Measurements from ENCODE around the gene POLR1G. TPM values are rescaled to one million over a fixed set of nuclear protein-coding genes. Genes with fewer than 3 reads are reported as not detected.

Gene POLR1G
- polyA plus RNA-seq, 3 donors: 0.81 to 1.5 (median 1.1) TPM

DNA sequence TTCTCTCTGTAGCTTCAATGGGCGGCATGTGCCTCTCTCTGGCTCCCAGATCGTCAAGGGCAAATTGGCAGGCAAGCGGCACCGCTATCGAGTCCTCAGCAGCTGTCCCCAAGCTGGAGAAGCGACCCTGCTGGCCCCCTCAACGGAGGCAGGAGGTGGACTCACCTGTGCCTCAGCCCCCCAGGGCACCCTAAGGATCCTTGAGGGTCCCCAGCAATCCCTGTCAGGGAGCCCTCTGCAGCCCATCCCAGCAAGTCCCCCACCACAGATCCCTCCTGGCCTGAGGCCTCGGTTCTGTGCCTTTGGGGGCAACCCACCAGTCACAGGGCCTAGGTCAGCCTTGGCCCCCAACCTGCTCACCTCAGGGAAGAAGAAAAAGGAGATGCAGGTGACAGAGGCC, 1.7 kb downstream of the POLR1G start:
- DNase-seq: no peak
- TF ChIP-seq, protein P1, sequence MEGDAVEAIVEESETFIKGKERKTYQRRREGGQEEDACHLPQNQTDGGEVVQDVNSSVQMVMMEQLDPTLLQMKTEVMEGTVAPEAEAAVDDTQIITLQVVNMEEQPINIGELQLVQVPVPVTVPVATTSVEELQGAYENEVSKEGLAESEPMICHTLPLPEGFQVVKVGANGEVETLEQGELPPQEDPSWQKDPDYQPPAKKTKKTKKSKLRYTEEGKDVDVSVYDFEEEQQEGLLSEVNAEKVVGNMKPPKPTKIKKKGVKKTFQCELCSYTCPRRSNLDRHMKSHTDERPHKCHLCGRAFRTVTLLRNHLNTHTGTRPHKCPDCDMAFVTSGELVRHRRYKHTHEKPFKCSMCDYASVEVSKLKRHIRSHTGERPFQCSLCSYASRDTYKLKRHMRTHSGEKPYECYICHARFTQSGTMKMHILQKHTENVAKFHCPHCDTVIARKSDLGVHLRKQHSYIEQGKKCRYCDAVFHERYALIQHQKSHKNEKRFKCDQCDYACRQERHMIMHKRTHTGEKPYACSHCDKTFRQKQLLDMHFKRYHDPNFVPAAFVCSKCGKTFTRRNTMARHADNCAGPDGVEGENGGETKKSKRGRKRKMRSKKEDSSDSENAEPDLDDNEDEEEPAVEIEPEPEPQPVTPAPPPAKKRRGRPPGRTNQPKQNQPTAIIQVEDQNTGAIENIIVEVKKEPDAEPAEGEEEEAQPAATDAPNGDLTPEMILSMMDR (IDR thresholded peaks at IDR 0.05): no peak
- Histone ChIP-seq H3K27me3 (ENCODE audit: control insufficient read depth in 2 of 2, insufficient read depth in 2 of 2, low read length in 2 of 2) (peaks cover 18 to 21% of the 10 kb centered on the region in 2 donors), H3K9me3 (replicated peaks in 1 of 2; ENCODE audit: control insufficient read depth in 1 of 2, insufficient read depth in 1 of 2, low read length in 2 of 2) (peaks cover 4 to 14% of the 10 kb centered on the region in 2 donors), H3K4me2 (replicated peaks; ENCODE audit: extremely low read depth, low read length, poor library complexity, severe bottlenecking) (no peak overlapping the region), H3K36me3 (replicated peaks in 1 of 2; ENCODE audit: control insufficient read depth in 1 of 2, insufficient read depth in 2 of 2, low read length in 2 of 2) (peaks cover 3 to 7% of the 10 kb centered on the region in 2 donors), H3K9ac (ENCODE audit: insufficient read depth, low read length, poor library complexity, severe bottlenecking) (no peak overlapping the region), H3K4me3 (replicated peaks in 1 of 3; ENCODE audit: low read depth in 2 of 3, low read length in 3 of 3) (no peak overlapping the region), H3K79me2 (ENCODE audit: insufficient read depth, low read length) (no peaks in the 10 kb centered on the region), H2AFZ (ENCODE audit: insufficient read depth, low read depth, low read length, poor library complexity, severe bottlenecking) (no peak overlapping the region), H3K27ac (ENCODE audit: low read depth in 1 of 2, low read length in 2 of 2) (no peak overlapping the region), H4K20me1 (ENCODE audit: insufficient read depth, low read length) (peaks cover 9% of the 10 kb centered on the region), H3K4me1 (ENCODE audit: control insufficient read depth in 1 of 2, insufficient read depth in 2 of 2, low read length in 2 of 2) (peaks cover 55 to 63% of the 10 kb centered on the region in 2 donors)
- peak overlapping the region in 5 of 7 donors; percentile 0 to 82 (median 15) for H3K27ac Mint-ChIP-seq
- peaks cover 22 to 23% (median 23%) of the 10 kb centered on the region in 3 donors for H3K27me3 Mint-ChIP-seq (ENCODE audit: low read depth in 3 of 3)
- intact Hi-C loops (cut with micrococcal nuclease): loop anchor here in 1 of 2 donors (5.0 to 10.0 kb wide), 2 partner anchors 36 to 227 kb away; partner anchors contain the start of genes EML2 and ERCC2
- peaks cover 44% of the 10 kb centered on the region for H3K4me1 Mint-ChIP-seq
- peaks cover 12 to 18% of the 10 kb centered on the region in 2 donors for H3K36me3 Mint-ChIP-seq
- 96% methylated on average over 8 of the region's 8 CpGs for WGBS (ENCODE audit: insufficient coverage)
- peaks cover 0 to 13% (median 6%) of the 10 kb centered on the region in 7 donors for H3K9me3 Mint-ChIP-seq
- H3K4me3 Mint-ChIP-seq: no peak overlapping the region

GRCh38 chr19:45408830-45409556, 2.5 kb downstream of the POLR1G start:
- Mint-ChIP-seq H3K36me3 (peaks cover 17 to 27% of the 10 kb centered on the region in 2 donors), H3K4me1 (peaks cover 44% of the 10 kb centered on the region), H3K9me3 (peaks cover 0 to 7% (median 6%) of the 10 kb centered on the region in 7 donors), H3K27ac (peak overlapping the region in 6 of 7 donors; percentile 3 to 82 (median 72)), H3K4me3 (peak overlapping the region in 1 of 2 donors; percentile 57), H3K27me3 (ENCODE audit: low read depth in 3 of 3) (peaks cover 14 to 15% (median 14%) of the 10 kb centered on the region in 3 donors)
- intact Hi-C loops (cut with micrococcal nuclease): loop anchor here in 1 of 2 donors (5.0 to 10.0 kb wide), 2 partner anchors 37 to 226 kb away; partner anchors contain the start of genes EML2 and ERCC2
- Histone ChIP-seq H3K27me3 (ENCODE audit: control insufficient read depth in 2 of 2, insufficient read depth in 2 of 2, low read length in 2 of 2) (peaks cover 9 to 12% of the 10 kb centered on the region in 2 donors), H3K9me3 (replicated peaks in 1 of 2; ENCODE audit: control insufficient read depth in 1 of 2, insufficient read depth in 1 of 2, low read length in 2 of 2) (peaks cover 4 to 5% of the 10 kb centered on the region in 2 donors), H3K79me2 (ENCODE audit: insufficient read depth, low read length) (no peaks in the 10 kb centered on the region), H4K20me1 (ENCODE audit: insufficient read depth, low read length) (peaks cover 9% of the 10 kb centered on the region), H3K27ac (ENCODE audit: low read depth in 1 of 2, low read length in 2 of 2) (peak overlapping the region; percentile 11 to 30), H3K4me3 (replicated peaks in 1 of 3; ENCODE audit: low read depth in 2 of 3, low read length in 3 of 3) (peak overlapping the region in 1 of 3 experiments; percentile 36), H2AFZ (ENCODE audit: insufficient read depth, low read depth, low read length, poor library complexity, severe bottlenecking) (no peak overlapping the region), H3K4me2 (replicated peaks; ENCODE audit: extremely low read depth, low read length, poor library complexity, severe bottlenecking) (peak overlapping the region; percentile 53), H3K4me1 (ENCODE audit: control insufficient read depth in 1 of 2, insufficient read depth in 2 of 2, low read length in 2 of 2) (peaks cover 54 to 61% of the 10 kb centered on the region in 2 donors), H3K9ac (ENCODE audit: insufficient read depth, low read length, poor library complexity, severe bottlenecking) (no peak overlapping the region), H3K36me3 (replicated peaks in 1 of 2; ENCODE audit: control insufficient read depth in 1 of 2, insufficient read depth in 2 of 2, low read length in 2 of 2) (peaks cover 11 to 15% of the 10 kb centered on the region in 2 donors)
- WGBS (ENCODE audit: insufficient coverage): 82% methylated on average over 9 of the region's 15 CpGs
- no peak for DNase-seq
- TF ChIP-seq, protein P1 (IDR thresholded peaks at IDR 0.05): no peak
